ENCODE data around the gene SYTL3. TPM values are rescaled to one million over a fixed set of nuclear protein-coding genes. Genes with fewer than 3 reads are reported as not detected.

Gene SYTL3
- total RNA-seq, 6 experiments from 2014 or later = 3.1 to 5.7 (median 3.9) TPM

DNA sequence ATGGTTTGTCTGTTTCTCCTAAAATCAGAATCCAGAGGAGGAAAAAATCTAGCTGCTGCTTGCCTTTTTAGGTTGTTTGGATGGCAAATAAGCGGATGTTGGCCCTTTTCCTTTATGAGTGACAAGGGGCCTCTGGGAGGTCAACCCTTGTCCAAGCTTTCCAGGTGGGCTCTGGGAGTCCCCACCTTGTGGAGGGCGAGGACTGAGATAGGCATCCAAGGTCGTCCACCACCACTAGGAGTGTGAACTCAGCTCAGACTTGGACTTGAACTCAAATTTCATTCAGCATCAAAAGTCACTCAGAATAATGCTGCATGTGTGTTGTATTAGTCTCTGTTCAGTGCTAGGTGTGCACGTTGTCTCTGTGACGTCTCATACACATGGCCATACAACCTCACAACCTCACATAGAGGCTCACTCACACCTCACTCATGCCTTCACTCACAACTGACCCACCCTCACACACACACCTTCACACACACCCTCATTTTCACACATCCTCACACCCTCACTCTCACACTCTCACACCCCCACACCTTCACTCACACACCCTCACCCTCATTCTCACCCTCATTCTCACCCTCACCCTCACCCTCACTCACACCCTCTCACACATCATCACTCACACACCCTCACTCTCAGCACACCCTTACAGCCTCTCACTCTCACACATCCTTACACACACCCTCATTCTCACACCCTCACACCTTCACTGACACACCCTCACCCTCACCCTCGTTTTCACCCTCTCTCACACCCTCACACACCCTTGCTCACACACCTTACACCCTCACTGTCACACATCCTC, 23.3 kb upstream of the SYTL3 start:
- H3K36me3 Mint-ChIP-seq (ENCODE audit: low read depth) = peaks cover 33% of the 10 kb centered on the region; the same call in 1 of the 2 replicates

GRCh38 chr6:158627168-158627939, 22.5 kb upstream of the SYTL3 start:
- H3K9me3 Mint-ChIP-seq = no peaks in the 10 kb centered on the region
- no peak overlapping the region for H3K27ac Mint-ChIP-seq
- no peak for DNase-seq
- H3K4me3 Mint-ChIP-seq = no peak overlapping the region
- TF ChIP-seq, protein P1, sequence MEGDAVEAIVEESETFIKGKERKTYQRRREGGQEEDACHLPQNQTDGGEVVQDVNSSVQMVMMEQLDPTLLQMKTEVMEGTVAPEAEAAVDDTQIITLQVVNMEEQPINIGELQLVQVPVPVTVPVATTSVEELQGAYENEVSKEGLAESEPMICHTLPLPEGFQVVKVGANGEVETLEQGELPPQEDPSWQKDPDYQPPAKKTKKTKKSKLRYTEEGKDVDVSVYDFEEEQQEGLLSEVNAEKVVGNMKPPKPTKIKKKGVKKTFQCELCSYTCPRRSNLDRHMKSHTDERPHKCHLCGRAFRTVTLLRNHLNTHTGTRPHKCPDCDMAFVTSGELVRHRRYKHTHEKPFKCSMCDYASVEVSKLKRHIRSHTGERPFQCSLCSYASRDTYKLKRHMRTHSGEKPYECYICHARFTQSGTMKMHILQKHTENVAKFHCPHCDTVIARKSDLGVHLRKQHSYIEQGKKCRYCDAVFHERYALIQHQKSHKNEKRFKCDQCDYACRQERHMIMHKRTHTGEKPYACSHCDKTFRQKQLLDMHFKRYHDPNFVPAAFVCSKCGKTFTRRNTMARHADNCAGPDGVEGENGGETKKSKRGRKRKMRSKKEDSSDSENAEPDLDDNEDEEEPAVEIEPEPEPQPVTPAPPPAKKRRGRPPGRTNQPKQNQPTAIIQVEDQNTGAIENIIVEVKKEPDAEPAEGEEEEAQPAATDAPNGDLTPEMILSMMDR (IDR thresholded peaks at IDR 0.05) = no peak
- peaks cover 39% of the 10 kb centered on the region; the same call in 1 of the 2 replicates for H3K36me3 Mint-ChIP-seq (ENCODE audit: low read depth)
- H3K4me1 Mint-ChIP-seq (ENCODE audit: low read depth) = peaks cover 27% of the 10 kb centered on the region
- no peaks in the 10 kb centered on the region for H3K27me3 Mint-ChIP-seq (ENCODE audit: insufficient read depth)

More for the DNA sequence above, 23.3 kb upstream of the SYTL3 start:
- TF ChIP-seq, protein P1 (IDR thresholded peaks at IDR 0.05) = no peak
- H3K4me1 Mint-ChIP-seq (ENCODE audit: low read depth) = peaks cover 22% of the 10 kb centered on the region
- H3K4me3 Mint-ChIP-seq = no peak overlapping the region
- H3K27me3 Mint-ChIP-seq (ENCODE audit: insufficient read depth) = no peaks in the 10 kb centered on the region
- DNase-seq = no peak
- no peaks in the 10 kb centered on the region for H3K9me3 Mint-ChIP-seq
- H3K27ac Mint-ChIP-seq = no peak overlapping the region

GRCh38 chr6:158627940-158628211, 22.0 kb upstream of the SYTL3 start:
- no peak overlapping the region for H3K27ac Mint-ChIP-seq
- H3K36me3 Mint-ChIP-seq (ENCODE audit: low read depth) = peaks cover 41% of the 10 kb centered on the region; the same call in 1 of the 2 replicates
- H3K4me3 Mint-ChIP-seq = no peak overlapping the region
- H3K4me1 Mint-ChIP-seq (ENCODE audit: low read depth) = peaks cover 28% of the 10 kb centered on the region
- no peaks in the 10 kb centered on the region; the same call in 1 of the 2 replicates for H3K27me3 Mint-ChIP-seq (ENCODE audit: insufficient read depth)
- TF ChIP-seq, protein P1 (IDR thresholded peaks at IDR 0.05) = no peak
- no peaks in the 10 kb centered on the region for H3K9me3 Mint-ChIP-seq
- DNase-seq = no peak

GRCh38 chr6:158628542-158628941, 21.3 kb upstream of the SYTL3 start:
- Mint-ChIP-seq H3K27me3 (ENCODE audit: insufficient read depth) (no peaks in the 10 kb centered on the region; the same call in 1 of the 2 replicates), H3K36me3 (ENCODE audit: low read depth) (peaks cover 47% of the 10 kb centered on the region; the same call in 1 of the 2 replicates), H3K9me3 (no peaks in the 10 kb centered on the region), H3K27ac (no peak overlapping the region), H3K4me3 (no peak overlapping the region), H3K4me1 (ENCODE audit: low read depth) (peaks cover 28% of the 10 kb centered on the region)
- DNase-seq = no peak
- TF ChIP-seq, protein P1 (IDR thresholded peaks at IDR 0.05) = no peak

- Mint-ChIP-seq H3K4me3 (no peak overlapping the region), H3K27me3 (ENCODE audit: insufficient read depth) (no peaks in the 10 kb centered on the region; the same call in 1 of the 2 replicates), H3K9me3 (no peaks in the 10 kb centered on the region), H3K27ac (peak overlapping the region; percentile 66), H3K36me3 (ENCODE audit: low read depth) (peaks cover 49% of the 10 kb centered on the region; the same call in 1 of the 2 replicates), H3K4me1 (ENCODE audit: low read depth) (peaks cover 28% of the 10 kb centered on the region)
- TF ChIP-seq, protein P1 (IDR thresholded peaks at IDR 0.05) = peak; percentile 34; the same call in 1 of the 2 replicates
- DNase-seq = no peak
Measured at GRCh38 chr6:158629367-158630221, 20.3 kb upstream of the SYTL3 start.

Data from HFFc6 (cell line).